H9 (cell line): ENCODE results near the gene UVRAG. TPM values are rescaled to one million over a fixed set of nuclear protein-coding genes. Genes with fewer than 3 reads are reported as not detected.

Experiments
- DNase-seq: peaks from one replicate; pipeline ENCODE4 v3.0.0-alpha.2; 2017
- H2AFZ ChIP-seq: one replicate; pipeline ENCODE4 v1.6.1; 2013; ENCODE audit warnings: mild to moderate bottlenecking, low read length, control low read depth, moderate library complexity
- H2AK5ac ChIP-seq: 2 replicates; pipeline ENCODE4 v1.6.1; 2013; ENCODE audit warnings: low read length, control low read depth, mixed read lengths; ENCODE audit not compliant: insufficient read length
- H2BK120ac ChIP-seq: one replicate; pipeline ENCODE4 v1.6.1; 2013; ENCODE audit warnings: low read depth, mild to moderate bottlenecking, low read length, control low read depth, inconsistent platforms; ENCODE audit not compliant: poor library complexity, severe bottlenecking
- H2BK12ac ChIP-seq: 2 replicates; pipeline ENCODE4 v1.6.1; 2013; ENCODE audit warnings: low read length, control low read depth, mixed read lengths, low read depth; ENCODE audit not compliant: insufficient read length
- H2BK15ac ChIP-seq: 2 replicates; pipeline ENCODE4 v1.6.1; 2013; ENCODE audit warnings: low read depth, low read length, control low read depth
- H2BK20ac ChIP-seq: one replicate; pipeline ENCODE4 v1.6.1; 2013; ENCODE audit warnings: low read depth, mild to moderate bottlenecking, low read length, control low read depth, inconsistent platforms; ENCODE audit not compliant: poor library complexity, severe bottlenecking
- H2BK5ac ChIP-seq: 2 replicates; pipeline ENCODE4 v1.6.1; 2013; ENCODE audit warnings: low read length, control low read depth, mixed read lengths; ENCODE audit not compliant: insufficient read length
- H3K14ac ChIP-seq: 2 replicates; pipeline ENCODE4 v1.6.1; 2013; ENCODE audit warnings: low read length, control low read depth; ENCODE audit not compliant: insufficient read depth
- H3K18ac ChIP-seq: 2 replicates; pipeline ENCODE4 v1.6.1; 2013; ENCODE audit warnings: low read depth, mild to moderate bottlenecking, mixed read lengths, low read length, control low read depth; ENCODE audit not compliant: insufficient read length
- H3K23ac ChIP-seq: 2 replicates; pipeline ENCODE4 v1.6.1; 2013; ENCODE audit warnings: low read length, control low read depth, mixed read lengths, low read depth; ENCODE audit not compliant: insufficient read length
- H3K23me2 ChIP-seq: 2 replicates; pipeline ENCODE4 v1.6.1; 2013; ENCODE audit warnings: low read depth, mild to moderate bottlenecking, mixed read lengths, low read length, control low read depth; ENCODE audit not compliant: insufficient read length, poor library complexity, severe bottlenecking
- H3K27ac ChIP-seq: 2 replicates; pipeline ENCODE4 v1.5.1; 2013; ENCODE audit warnings: low read length, control low read depth, mixed read lengths, low read depth; ENCODE audit not compliant: insufficient read length
- H3K27me3 ChIP-seq: 2 replicates; pipeline ENCODE4 v1.6.1; 2013; ENCODE audit warnings: low read length, control low read depth, inconsistent platforms; ENCODE audit not compliant: insufficient read depth
- H3K4ac ChIP-seq: 2 replicates; pipeline ENCODE4 v1.6.1; 2013; ENCODE audit warnings: low read depth, mild to moderate bottlenecking, control low read depth, inconsistent platforms, low read length, moderate library complexity
- H3K4me1 ChIP-seq: 2 replicates; pipeline ENCODE4 v1.6.1; 2013; ENCODE audit warnings: low read length, control low read depth, inconsistent platforms; ENCODE audit not compliant: insufficient read depth
- H3K4me2 ChIP-seq: 2 replicates; pipeline ENCODE4 v1.6.1; 2013; ENCODE audit warnings: low read length, control low read depth, mixed read lengths; ENCODE audit not compliant: insufficient read length, insufficient read depth
- H3K56ac ChIP-seq: 2 replicates; pipeline ENCODE4 v1.6.1; 2013; ENCODE audit warnings: low read depth, mild to moderate bottlenecking, mixed read lengths, low read length, control low read depth; ENCODE audit not compliant: insufficient read length
- H3K79me1 ChIP-seq: 2 replicates; pipeline ENCODE4 v1.6.1; 2013; ENCODE audit warnings: low read depth, mild to moderate bottlenecking, moderate library complexity, low read length, control low read depth, inconsistent platforms; ENCODE audit not compliant: insufficient read depth, poor library complexity, severe bottlenecking
- H3K79me2 ChIP-seq: 2 replicates; pipeline ENCODE4 v1.6.1; 2013; ENCODE audit warnings: low read length, control low read depth, inconsistent platforms; ENCODE audit not compliant: insufficient read depth
- H3K9ac ChIP-seq: 2 replicates; pipeline ENCODE4 v1.6.1; 2013; ENCODE audit warnings: low read length, control low read depth, mixed read lengths; ENCODE audit not compliant: insufficient read length; ENCODE audit errors: extremely low read depth
- H3K9me3 ChIP-seq: one replicate; pipeline ENCODE4 v1.6.1; 2013; ENCODE audit warnings: low read depth, low read length, inconsistent platforms; ENCODE audit not compliant: control insufficient read depth
- H3T11ph ChIP-seq: one replicate; pipeline ENCODE4 v1.6.1; 2013; ENCODE audit warnings: mild to moderate bottlenecking, low read length, control low read depth, inconsistent platforms
- H4K20me1 ChIP-seq: one replicate; pipeline ENCODE4 v1.6.1; 2013; ENCODE audit not compliant: control insufficient read depth, insufficient read length, insufficient read depth
- H4K5ac ChIP-seq: 2 replicates; pipeline ENCODE4 v1.6.1; 2013; ENCODE audit warnings: low read depth, mild to moderate bottlenecking, mixed read lengths, low read length, control low read depth; ENCODE audit not compliant: insufficient read length
- H4K8ac ChIP-seq: replicated peaks from 2 replicates; pipeline ENCODE4 v1.6.1; 2013; ENCODE audit warnings: low read length, control low read depth, mixed read lengths, low read depth; ENCODE audit not compliant: insufficient read length
- H4K91ac ChIP-seq: 2 replicates; pipeline ENCODE4 v1.6.1; 2013; ENCODE audit warnings: low read depth, mild to moderate bottlenecking, moderate library complexity, mixed read lengths, low read length, control low read depth; ENCODE audit not compliant: insufficient read length
- H3K27ac Mint-ChIP-seq, 3 experiments: 2 replicates in 2 of 3; 3 replicates in 1 of 3; pipeline ENCODE4 v1.8.0; 2020 to 2021; ENCODE audit warnings: mixed read lengths in 3 of 3, mild to moderate bottlenecking in 1 of 3, moderate library complexity in 1 of 3
- H3K27me3 Mint-ChIP-seq: 2 replicates; pipeline ENCODE4 v1.8.0; 2021; ENCODE audit warnings: low read depth, mild to moderate bottlenecking, moderate library complexity, mixed read lengths
- H3K36me3 Mint-ChIP-seq, 3 experiments: 2 replicates in 2 of 3; 3 replicates in 1 of 3; pipeline ENCODE4 v1.8.0; 2020 to 2021; ENCODE audit warnings: low read depth in 3 of 3, mixed read lengths in 3 of 3; ENCODE audit not compliant: insufficient read depth in 1 of 3
- H3K4me1 Mint-ChIP-seq, 2 experiments: 2 replicates each; pipeline ENCODE4 v1.8.0; 2020; ENCODE audit warnings: mixed read lengths in 2 of 2
- H3K4me3 Mint-ChIP-seq, 2 experiments: 2 replicates in 1 of 2; 3 replicates in 1 of 2; pipeline ENCODE4 v1.8.0; 2020 to 2021; ENCODE audit warnings: mild to moderate bottlenecking in 2 of 2, mixed read lengths in 2 of 2, moderate library complexity in 1 of 2
- H3K9me3 Mint-ChIP-seq, 2 experiments: 2 replicates in 1 of 2; 3 replicates in 1 of 2; pipeline ENCODE4 v1.8.0; 2020; ENCODE audit warnings: mild to moderate bottlenecking in 2 of 2, mixed read lengths in 2 of 2, moderate library complexity in 1 of 2
- CTCF ChIP-seq: fragments of 200-600 bp; sonication (generic); conservative IDR thresholded peaks from 3 replicates; pipeline ENCODE4 v1.8.0; 2021; ENCODE audit warnings: antibody characterized with exemption, mild to moderate bottlenecking
- WGBS: extraction: QIAGEN DNeasy Blood & Tissue Kit; methylation state at CpG from one replicate; pipeline ENCODE4 v1.1.7; 2013; ENCODE audit warnings: missing lambda C conversion rate, low lambda C conversion rate, mixed read lengths; ENCODE audit not compliant: insufficient read length; ENCODE audit errors: extremely low coverage; 5-methylcytosine and 5-hydroxymethylcytosine counted together
- total RNA-seq: library from RNA; stranded (reverse); gene quantifications from 2 replicates; pipeline ENCODE4 v1.2.1, GENCODE V29; 2021

UVRAG gene
- total RNA-seq, 1 experiment from 2014 or later, result 18.5 TPM

- WGBS, result no CpG with 5 or more reads among the region's 6 CpGs
- H2BK12ac ChIP-seq, result no peak overlapping the region
- H3T11ph ChIP-seq, result no peak overlapping the region
- no peak overlapping the region for H2BK120ac ChIP-seq
- no peak overlapping the region for H2AFZ ChIP-seq
- H3K79me2 ChIP-seq, result no peaks in the 10 kb centered on the region
- no peak overlapping the region for H4K5ac ChIP-seq
- no peak overlapping the region for H4K91ac ChIP-seq
- no peaks in the 10 kb centered on the region for H3K9me3 ChIP-seq
- no peak overlapping the region for H3K9ac ChIP-seq
- no peak overlapping the region for H3K56ac ChIP-seq
- no peak overlapping the region for H2BK15ac ChIP-seq
- H4K8ac ChIP-seq, result no peak overlapping the region
- no peaks in the 10 kb centered on the region; the same call in none of the 2 replicates for H3K27me3 ChIP-seq
- H3K18ac ChIP-seq, result no peak overlapping the region
- peaks cover 38% of the 10 kb centered on the region for H3K27me3 Mint-ChIP-seq
- no peak overlapping the region for H3K23ac ChIP-seq
- H3K9me3 Mint-ChIP-seq, result no peaks in the 10 kb centered on the region
- H3K4me1 ChIP-seq, result no peaks in the 10 kb centered on the region
- H3K4ac ChIP-seq, result no peak overlapping the region
- H3K14ac ChIP-seq, result no peak overlapping the region
- H3K27ac ChIP-seq, result no peak overlapping the region
- H4K20me1 ChIP-seq, result no peaks in the 10 kb centered on the region
- H3K4me1 Mint-ChIP-seq, result peaks cover 16 to 17% of the 10 kb centered on the region in 2 experiments
- no peak overlapping the region for H2BK20ac ChIP-seq
- TF ChIP-seq CTCF, result no peak
- H3K79me1 ChIP-seq, result no peaks in the 10 kb centered on the region
- DNase-seq, result no peak
- H3K4me3 Mint-ChIP-seq, result no peak overlapping the region
- H3K36me3 Mint-ChIP-seq, result no peaks in the 10 kb centered on the region
- H3K23me2 ChIP-seq, result no peaks in the 10 kb centered on the region
- H2BK5ac ChIP-seq, result no peak overlapping the region
- H3K27ac Mint-ChIP-seq, result no peak overlapping the region
- no peak overlapping the region for H3K4me2 ChIP-seq
- no peak overlapping the region for H2AK5ac ChIP-seq
Observed at GRCh38 chr11:76149713-76150112, 334.7 kb downstream of the UVRAG start.
